Epithelial cell of prostate (primary cell): Measurements from ENCODE around the gene CPO.

ENCODE experiments used
- DNase-seq: peaks from one replicate; pipeline ENCODE4 v3.0.0-alpha.2; 2011; ENCODE audit warnings: low read depth, low spot score
- H3K27ac ChIP-seq: fragments of 450-650 bp; 2 replicates; pipeline ENCODE4 v1.5.1; 2017; ENCODE audit warnings: mild to moderate bottlenecking

Gene CPO

DNA sequence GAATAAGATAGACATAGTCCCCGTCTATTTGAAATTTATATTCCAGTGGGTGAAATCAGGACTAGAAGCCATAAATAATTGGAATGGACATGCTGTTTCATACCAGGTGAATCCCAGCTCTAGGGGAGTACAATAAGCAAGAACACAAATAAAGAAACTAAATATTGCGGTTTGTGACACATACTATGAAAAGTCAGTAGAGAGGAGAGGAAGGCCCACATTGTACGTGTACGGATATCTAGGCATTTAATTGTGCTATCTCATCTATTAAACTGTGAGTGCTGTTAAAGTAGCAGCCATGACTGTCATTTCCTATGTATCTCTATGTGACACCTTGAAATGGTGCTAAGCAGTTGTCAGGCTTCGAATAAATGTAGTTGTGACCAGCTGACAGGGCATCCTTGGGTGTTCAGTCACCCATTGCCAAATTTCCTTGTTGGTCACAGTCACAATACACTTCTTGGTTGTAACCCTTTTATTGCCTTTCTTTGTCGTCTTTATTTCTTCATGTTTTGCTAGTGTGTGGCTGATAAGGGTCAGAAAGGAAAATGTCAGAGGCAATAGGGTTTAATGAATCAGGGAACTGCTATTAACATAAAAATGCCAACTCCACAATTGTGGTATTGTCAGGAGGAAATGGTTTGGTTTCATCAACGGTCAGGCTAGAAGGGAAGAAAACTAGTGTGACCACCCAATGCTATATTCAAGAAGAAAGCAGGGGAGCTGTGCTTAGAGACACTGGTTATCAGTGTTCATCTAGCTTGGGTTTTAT lies 31.5 kb downstream of the CPO start:
- no peak overlapping the region for H3K27ac ChIP-seq

DNA sequence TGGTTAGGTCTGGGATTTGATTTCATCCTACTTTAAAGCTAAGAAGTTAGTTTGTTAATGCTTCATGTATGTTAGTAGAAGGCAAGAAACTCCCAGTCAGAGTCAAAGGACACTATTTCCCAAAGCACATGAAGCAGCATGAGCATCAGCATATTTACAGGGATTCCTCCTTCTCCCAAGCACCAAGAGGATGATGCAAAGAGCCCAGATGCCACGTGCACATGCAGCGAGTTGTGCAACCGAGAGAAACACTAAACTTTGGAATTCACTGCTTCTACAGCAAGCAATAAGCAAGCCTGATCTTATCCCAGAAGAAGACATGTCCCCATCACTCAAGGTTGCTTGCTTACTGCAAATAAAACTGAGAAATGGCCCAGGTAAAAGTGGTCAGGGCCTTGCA lies 32.5 kb downstream of the CPO start:
- H3K27ac ChIP-seq, result no peak overlapping the region
- DNase-seq, result no peak

More for the DNA sequence above, 31.5 kb downstream of the CPO start:
- DNase-seq, result no peak

DNA sequence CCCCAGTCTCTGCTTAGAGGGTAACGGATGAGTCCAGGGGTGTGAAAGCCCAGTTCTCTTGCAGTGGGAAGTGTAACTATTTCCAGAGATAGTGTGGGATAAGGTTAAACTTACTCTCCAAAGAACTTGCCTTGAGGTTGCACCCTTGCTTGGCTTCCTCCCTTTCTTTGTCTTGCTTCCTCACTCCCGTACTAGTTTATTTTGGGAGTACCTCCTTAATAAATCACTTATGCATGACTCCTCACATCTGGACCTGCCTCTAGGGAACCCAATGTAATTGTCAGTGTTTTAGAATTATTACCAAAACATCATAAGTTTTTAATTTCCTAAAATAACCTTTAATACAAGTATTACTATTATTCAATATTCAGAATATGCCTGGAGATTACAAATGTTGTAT lies 35.2 kb downstream of the CPO start:
- no peak for DNase-seq
- H3K27ac ChIP-seq, result no peak overlapping the region

DNA sequence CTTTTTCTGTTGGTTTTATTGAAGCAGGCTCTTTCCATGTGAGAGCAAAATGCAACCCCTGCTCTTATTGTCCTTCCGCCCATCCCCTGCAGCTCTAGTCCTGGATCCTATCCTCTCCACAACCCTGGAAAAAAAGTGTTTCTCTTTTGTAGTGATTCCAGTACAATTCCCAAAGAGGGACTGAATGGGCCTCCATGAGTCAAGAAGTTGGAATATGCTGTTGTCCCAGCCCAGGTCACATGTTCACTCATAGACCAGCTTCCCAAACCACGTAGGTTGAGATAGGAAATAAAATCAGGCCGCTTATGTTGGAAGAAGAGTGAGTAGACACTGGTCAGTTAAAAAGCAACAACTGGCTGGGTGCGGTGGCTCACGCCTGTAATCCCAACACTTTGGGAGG lies 39.4 kb downstream of the CPO start:
- no peak for DNase-seq
- no peak overlapping the region for H3K27ac ChIP-seq

DNA sequence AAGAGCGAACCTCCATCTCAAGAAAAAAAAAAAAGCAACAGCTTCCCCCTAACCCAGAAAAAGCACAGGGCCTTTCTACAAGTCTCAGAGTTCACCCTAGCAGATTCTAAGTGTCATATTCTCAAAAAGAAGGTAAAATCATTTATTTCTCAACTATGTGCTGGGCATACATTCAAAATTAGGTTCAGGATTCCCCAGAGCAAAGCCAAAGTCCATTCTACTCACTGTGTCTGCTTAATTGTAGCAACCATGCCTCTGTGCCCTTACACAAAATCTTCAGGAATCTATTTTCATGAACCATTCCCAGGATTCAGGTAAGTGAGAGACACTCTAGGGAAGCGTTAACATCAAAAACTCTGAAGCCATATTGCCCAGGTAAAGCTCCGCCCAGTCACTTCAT lies 40.0 kb downstream of the CPO start:
- H3K27ac ChIP-seq, result no peak overlapping the region
- no peak for DNase-seq

DNA sequence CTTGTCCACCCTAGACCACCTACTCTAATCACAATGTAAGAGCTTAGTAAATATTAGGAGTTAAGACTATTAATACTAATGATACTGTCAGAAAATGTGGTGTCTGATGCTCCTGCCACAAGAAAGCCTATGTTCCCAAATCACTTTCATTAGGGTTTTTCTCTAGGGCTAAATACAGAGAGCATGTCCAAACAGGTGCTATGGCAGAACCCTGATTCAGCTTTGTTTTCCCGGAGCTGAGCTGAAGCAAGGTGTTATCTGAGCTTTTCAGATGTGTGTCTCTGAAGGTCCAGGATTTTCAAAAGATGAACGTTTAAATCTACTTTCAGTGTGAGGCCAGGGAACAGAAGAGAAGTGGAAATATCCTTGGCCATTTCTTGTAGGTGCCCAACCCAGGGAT lies 40.6 kb downstream of the CPO start:
- H3K27ac ChIP-seq, result no peak overlapping the region
- no peak for DNase-seq

DNA sequence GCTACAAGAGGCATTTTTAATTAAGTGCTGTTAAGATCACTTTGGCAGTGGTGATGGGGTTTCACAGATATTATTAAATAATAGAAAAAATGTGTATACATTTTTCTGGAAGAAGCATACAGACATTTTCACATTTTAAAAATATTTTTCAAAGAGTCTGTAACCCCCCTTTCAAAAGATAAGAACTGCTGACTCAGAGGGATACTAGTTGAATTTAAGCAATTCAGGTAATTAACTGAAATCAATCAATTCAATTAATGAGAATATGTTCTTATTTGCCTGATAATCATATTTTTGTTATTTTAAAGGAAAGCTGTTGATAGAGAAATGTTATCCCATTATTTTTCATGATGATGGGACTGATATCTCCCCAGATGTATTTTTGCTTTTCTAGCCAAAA lies 41.1 kb downstream of the CPO start:
- no peak for DNase-seq
- no peak overlapping the region for H3K27ac ChIP-seq

DNA sequence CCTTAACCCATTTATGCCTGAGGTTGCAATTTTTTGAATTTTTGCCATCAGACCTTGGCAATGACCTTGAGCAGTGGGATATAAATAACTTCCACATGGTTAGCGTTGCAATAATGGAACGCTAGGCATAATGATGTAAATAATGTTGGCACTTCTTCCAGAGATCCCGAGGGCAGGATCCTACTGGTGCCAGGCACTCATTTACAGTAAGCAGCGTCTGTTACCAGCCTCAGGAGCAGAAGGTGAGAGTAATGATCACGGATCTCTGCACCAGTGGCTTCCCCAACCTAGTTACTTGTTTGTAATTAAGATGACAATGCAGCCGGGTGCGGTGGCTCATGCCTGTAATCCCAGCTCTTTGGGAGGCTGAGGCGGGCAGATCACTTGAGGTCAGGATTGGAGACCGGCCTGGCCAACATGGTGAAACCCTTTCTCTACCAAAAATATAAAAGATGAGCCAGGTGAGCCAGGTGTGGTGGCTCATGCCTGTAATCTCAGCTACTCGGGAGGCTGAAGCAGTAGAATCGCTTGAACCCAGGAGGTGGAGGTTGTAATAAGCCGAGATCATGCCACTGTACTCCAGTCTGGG lies 41.9 kb downstream of the CPO start:
- H3K27ac ChIP-seq, result no peak overlapping the region
- no peak for DNase-seq

DNA sequence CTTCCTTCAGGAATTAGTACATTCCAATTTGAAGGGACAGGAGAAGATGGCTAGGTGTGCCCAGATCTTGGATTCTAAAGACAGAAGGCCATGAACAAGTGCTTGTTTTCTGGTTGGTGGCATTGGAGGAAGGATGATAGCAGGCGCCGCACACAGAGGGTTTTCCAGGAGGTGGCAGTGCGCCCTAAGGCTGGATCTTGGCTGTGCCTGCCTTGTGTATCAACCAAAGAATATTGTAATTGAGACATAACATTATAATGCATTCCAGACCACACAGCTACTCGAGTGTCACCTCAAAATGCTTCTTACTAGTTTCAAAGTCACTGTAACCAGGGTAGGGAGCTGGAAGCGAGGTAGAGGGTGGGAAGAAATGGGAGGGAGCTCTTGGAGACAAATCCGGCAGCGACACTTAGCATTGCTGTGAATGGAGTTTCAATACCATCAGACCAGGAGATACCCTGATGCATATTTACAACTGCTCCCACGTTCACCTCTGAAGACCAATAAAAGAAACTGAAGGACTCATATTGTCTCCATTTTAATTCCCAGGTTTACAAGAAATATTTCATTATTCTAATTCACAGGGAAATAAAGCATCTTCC lies 42.5 kb downstream of the CPO start:
- no peak for DNase-seq

DNA sequence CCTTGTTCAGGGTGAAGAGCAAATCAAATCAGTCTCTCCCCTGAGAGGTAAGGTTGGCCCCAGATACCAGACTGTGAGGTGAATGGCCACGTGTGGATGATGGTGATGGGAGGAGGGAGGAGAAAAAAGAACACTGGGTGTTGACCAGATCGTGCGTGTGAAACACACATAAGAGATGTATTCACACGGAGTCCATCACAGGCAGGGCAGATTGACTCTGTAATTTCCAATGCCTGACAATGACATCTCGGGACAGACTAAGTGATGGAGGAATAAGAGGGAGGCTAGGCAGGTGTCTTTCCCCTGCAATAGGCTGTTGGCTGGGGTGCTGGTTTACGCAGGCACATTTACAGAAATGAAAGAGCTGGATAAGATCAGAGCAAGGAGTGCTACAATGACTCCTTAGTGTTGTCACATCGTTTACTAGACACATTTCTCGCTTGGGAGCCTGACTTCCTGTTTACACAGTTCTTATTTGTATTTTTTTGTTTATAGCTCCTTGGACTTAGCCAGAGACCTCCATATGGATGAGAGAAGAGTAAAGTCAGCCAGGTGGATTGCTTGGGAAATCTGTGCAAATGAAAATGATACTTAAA lies 43.1 kb downstream of the CPO start:
- no peak overlapping the region for H3K27ac ChIP-seq
- no peak for DNase-seq

More for the DNA sequence above, 42.5 kb downstream of the CPO start:
- H3K27ac ChIP-seq, result no peak overlapping the region

DNA sequence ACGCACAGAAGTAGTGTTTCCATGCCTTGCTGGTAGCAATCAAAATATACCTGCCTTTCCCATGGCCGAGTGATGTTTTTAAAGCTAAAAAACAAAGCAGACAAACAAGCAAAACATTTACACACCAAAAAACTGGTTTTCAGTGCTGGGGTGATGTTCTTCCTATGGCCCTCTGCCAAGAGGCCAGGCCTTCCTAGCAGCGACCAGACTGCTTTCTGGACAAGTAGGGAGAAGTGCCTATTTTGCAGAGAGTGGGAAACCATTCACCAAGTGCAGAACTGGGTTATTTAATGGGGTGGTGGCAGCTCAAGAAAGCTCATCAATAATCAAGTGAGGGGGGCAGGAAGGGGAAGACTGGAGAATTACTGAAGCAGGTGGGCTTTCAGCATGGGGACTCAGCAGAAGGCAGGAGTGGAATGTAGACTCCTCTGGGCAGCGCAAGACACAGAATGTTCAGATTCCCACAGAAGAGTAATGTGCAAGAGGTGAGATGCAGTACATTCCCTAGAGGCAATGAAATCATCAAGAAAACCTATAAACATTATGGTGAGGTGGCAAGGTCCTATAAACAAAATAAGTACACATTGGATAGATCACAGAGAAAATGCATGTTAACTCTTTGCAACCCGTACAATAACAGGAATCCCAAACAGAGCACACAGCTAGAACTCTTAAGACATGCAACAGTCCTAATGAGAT lies 44.0 kb downstream of the CPO start:
- no peak for DNase-seq
- H3K27ac ChIP-seq, result no peak overlapping the region

DNA sequence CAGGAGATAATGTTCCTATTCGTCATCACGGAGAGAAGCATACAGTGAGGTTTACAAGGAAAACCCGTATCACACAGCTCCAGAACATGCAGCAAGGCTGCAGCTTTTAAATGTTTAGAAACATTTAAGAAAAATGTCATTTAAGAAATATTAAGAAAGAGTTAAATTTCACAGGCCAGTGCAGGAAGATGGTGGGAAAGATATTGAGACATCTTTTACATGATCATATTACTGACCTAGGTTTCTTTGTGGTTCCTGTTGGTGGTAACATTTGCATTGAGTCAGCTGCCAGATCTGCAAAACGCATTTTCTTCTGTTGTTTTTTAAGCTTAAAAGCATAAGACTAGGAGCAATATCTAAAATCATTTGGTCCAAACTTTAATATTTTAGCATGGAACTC lies 44.9 kb downstream of the CPO start:
- H3K27ac ChIP-seq, result no peak overlapping the region
- DNase-seq, result no peak

DNA sequence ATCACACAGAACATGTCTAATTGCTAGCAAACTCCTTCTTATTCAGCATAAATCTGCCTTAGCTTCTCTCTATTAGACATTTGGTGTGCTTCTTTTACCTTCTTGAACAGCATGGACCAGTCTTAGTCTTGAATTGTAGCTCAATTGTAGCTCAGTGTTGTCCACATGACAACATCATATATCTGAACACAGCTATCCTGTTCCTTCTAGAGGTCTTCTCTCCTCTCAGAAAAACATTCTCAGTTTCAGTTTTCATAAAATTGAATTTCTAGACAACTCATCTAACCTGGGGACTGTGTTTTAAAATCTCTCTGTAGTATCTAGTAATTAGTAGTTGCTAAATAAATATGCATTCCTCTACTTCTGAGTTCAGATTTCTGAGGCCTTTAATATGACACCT lies 47.6 kb downstream of the CPO start:
- H3K27ac ChIP-seq, result no peak overlapping the region
- DNase-seq, result no peak

DNA sequence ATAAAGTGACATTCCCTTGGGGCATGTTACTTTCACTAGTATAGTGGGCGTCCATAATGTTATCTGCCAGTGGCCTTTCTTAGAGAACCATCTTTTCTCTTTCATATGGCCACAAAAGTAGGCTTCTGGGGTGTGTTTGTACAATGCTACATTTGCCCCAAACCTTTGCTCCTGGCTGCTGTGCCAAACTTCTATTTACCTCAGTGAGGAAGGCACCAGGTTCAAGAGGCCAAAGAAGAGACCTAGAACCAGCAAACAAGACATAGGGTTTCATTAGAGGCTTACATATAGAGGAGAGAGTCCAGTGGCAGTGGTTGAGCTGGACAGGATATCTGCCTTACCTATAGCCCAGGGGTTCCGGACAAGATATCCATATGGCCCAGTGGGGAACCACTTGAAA lies 48.5 kb downstream of the CPO start:
- no peak overlapping the region for H3K27ac ChIP-seq
- no peak for DNase-seq

DNA sequence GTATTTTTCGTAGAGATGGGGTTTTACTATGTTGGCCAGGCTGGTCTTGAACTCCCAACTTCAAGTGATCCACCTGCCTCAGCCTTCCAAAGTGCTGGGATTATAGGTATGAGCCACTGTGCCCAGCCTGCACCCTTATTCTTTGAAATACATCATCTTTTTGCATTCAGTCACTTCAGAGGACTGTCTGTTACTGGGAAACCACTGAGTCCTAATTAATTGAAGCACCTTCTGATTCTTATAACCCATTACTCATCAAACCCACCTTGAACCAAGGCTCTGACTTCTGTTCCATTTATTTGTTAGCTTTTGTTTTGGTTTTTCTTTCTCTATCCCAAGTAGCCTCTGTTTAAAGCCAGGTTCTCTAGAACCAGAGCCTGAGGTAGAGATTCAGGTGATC lies 49.6 kb downstream of the CPO start:
- H3K27ac ChIP-seq, result no peak overlapping the region
- no peak for DNase-seq

DNA sequence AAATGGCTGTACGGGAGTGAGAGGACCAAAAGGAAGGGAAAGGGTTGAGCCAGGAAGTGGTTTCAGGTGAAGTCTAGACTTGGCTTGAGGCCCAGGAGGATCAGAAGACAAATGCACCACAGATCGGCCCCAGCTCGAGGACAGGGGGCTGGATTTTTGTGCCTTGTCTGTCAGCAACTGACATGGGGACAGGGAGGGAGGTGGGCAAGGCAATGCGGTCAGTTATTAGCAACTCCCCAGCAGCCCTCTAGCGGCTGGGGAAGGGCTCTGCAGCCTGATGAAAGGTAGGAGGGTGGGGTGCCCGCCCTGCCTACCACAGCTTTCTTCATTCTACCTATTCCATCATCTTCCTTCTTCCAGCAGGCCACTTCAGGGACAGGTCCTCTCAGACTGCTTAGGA lies 50.0 kb downstream of the CPO start:
- no peak overlapping the region for H3K27ac ChIP-seq
- DNase-seq, result no peak

DNA sequence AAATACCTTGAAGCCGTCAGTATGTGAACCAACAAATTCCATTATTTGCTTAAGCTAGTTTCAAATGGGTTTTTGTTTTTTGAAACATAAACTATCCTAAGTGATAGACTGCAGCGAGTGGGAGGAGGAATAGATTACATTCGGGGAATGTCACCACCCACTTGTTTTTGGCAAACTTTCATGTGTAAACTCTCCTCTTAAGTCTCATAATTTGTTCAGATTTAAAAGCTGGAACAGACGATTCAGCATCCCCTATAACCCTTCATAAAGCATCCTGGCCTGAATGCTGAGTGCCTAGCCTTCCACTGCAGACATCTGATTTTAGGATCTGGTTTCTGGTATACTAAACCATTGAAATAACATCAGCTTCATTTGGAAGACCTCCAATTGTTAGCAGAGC lies 51.0 kb downstream of the CPO start:
- H3K27ac ChIP-seq, result no peak overlapping the region
- no peak for DNase-seq

DNA sequence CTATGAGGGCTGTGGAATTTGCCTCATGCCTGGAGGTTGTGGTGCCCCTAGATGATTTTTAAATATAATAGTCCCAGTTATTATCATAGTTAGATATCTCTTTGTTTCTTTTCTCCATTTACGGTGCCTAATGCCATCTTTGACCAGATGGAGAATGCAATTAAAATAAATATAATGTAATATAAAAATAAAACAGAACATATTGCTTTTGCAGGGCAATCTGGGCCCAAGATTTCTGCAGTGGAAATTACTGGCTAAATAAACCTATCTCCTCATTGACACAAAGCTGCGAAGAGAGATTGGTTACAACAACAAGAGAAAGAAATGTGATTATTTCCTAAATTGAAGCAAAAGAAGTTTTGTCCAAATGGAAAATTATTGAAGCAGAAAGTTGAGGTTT lies 51.8 kb downstream of the CPO start:
- DNase-seq, result no peak

DNA sequence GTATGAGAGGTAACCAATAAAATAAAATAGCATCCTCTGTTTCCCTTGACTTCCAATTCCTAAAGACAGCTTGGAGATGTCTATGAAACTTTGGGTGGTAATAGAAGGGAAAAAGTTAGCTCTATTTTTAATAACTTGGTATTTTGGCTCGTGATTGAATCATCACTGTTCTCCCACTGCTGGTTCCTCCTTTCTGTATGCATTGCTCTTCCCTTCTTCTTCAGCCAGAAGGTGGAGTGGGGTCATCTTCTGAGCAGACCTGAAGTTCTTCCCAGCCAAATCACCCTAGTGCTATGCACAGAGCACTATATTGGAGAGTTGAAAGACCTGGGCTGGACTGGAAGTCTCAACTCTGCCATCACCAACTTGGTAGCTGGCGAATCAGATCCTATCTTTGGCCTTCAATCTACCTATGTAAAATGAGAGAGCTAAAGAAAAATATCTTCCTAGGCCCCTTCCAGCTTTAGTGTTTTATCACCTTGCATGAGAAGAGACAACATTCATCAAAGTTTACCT lies 54.1 kb downstream of the CPO start:
- DNase-seq, result no peak

More for the DNA sequence above, 51.8 kb downstream of the CPO start:
- no peak overlapping the region for H3K27ac ChIP-seq

DNA sequence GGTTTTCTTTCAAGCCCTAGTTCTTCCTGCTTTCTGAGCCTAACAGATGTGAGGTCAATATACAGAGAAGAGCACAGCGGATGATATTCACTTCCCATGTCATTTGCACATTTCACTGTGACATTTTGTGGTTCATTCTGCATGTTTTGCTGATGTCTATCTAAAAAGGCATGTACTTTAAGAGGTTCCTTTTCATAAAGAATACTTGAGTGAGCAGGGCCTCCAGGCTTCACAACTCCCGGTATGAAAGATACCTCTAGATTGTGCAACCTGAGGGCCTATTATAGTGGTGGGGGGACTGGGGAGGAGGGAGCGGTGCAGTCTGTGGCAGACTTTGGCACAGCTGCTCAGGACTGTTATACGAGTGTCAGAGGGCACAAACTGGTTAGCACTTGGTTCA lies 54.6 kb downstream of the CPO start:
- no peak for DNase-seq
- H3K27ac ChIP-seq, result no peak overlapping the region

More for the DNA sequence above, 54.1 kb downstream of the CPO start:
- H3K27ac ChIP-seq, result no peak overlapping the region
